ENCODE results near the gene UTF1. TPM values are rescaled to one million over a fixed set of nuclear protein-coding genes. Genes with fewer than 3 reads are reported as not detected.

The UTF1 gene
- total RNA-seq, 2 donors from 2014 or later: 1.5 TPM; not detected in 1

DNA sequence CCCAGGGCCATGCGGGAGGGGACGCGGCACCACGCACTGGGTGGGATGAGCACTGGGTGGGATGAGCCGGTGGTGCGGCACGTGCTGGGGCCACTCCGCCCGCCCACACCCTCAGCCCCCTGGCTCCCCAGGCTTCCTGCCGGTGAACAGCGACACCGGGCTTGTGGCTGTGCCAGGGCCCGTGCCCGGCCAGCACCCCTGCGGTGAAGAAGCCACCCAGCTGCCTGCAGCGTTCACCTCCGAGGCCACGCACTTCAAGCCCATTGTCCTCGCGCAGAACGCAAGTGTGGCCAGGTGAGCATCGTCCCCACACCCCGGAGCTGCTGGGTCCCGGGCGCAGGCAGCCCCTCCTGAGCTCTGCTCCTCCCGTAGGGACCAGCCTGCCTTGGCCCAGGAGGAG is 31.8 kb upstream of the UTF1 start:
- DNase-seq: no peak
- no peak overlapping the region for H3K27ac Mint-ChIP-seq
- H3K4me1 Mint-ChIP-seq: no peaks in the 10 kb centered on the region
- 98 to 100% methylated on average over 10 to 26 of the region's 26 CpGs for WGBS, 2 experiments (ENCODE audit: insufficient coverage in 1 of 2, insufficient read length in 1 of 2)
- no peaks in the 10 kb centered on the region for H3K27me3 ChIP-seq (ENCODE audit: control insufficient read depth, insufficient read depth, low read length, poor library complexity, severe bottlenecking)
- H3K9me3 ChIP-seq (ENCODE audit: control insufficient read depth, low read length): no peaks in the 10 kb centered on the region
- H3K9me3 Mint-ChIP-seq: peaks cover 5% of the 10 kb centered on the region
- no peaks in the 10 kb centered on the region for H3K36me3 ChIP-seq (ENCODE audit: control insufficient read depth, insufficient read depth, low read length)
- H3K9ac ChIP-seq (ENCODE audit: extremely low read depth, low read length, poor library complexity, severe bottlenecking): no peak overlapping the region
- no peak overlapping the region for H3K27ac ChIP-seq (ENCODE audit: low read depth, low read length)
- H3K4me1 ChIP-seq (ENCODE audit: control insufficient read depth, insufficient read depth, low read length): no peaks in the 10 kb centered on the region
- no peak overlapping the region for H3K4me3 Mint-ChIP-seq
- H3K27me3 Mint-ChIP-seq (ENCODE audit: insufficient read depth): peaks cover 1% of the 10 kb centered on the region
- TF ChIP-seq CTCF (conservative IDR thresholded peaks at IDR 0.05): no peak
- no peak overlapping the region for H3K4me3 ChIP-seq (ENCODE audit: low read length)
- no peaks in the 10 kb centered on the region for H3K36me3 Mint-ChIP-seq (ENCODE audit: low read depth)

DNA sequence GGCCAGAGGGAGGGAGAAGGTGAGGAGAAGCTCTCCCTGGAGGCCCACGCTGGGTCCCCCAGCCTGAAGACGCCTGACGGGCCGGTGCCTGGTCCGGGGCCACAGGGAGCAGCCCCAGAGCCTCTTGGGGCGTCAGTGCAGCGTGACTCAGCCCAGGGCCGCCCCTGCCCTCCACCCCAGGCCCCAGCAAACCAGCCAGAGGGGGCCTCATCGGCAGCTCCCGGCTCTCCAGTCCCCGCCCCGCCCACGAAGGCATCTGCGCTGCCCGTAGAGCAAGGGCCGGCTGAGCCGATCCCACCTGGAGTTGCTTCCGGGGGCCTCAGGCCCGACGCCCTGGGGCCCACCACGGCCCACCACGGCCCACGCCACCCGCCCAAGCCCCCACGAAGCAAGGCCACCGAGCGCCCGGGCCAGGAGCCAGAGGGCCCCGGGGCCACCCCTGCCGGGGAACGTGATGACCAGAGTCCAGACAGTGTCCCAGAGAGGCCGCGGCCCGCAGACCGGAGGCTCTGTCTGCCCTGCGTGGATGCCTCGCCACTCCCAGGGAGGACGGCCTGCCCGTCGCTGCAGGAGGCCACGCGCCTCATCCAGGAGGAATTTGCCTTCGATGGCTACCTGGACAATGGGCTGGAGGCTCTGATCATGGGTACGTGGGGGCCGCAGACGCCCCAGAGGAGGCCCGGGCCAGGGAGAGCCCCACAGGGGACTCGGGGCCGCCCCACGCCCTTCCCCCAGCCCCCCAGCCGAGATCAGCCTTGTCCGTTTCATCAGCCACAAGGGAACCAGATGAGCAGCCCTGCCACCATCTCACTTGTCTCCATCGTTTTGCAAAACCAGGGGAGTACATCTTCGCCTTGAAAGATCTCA is 31.2 kb upstream of the UTF1 start:
- Mint-ChIP-seq H3K36me3 (ENCODE audit: low read depth) (no peaks in the 10 kb centered on the region), H3K9me3 (peaks cover 3% of the 10 kb centered on the region), H3K27ac (no peak overlapping the region), H3K27me3 (ENCODE audit: insufficient read depth) (peaks cover 1% of the 10 kb centered on the region), H3K4me3 (no peak overlapping the region), H3K4me1 (no peaks in the 10 kb centered on the region)
- H3K9ac ChIP-seq (ENCODE audit: extremely low read depth, low read length, poor library complexity, severe bottlenecking): no peak overlapping the region
- H3K9me3 ChIP-seq (ENCODE audit: control insufficient read depth, low read length): no peaks in the 10 kb centered on the region
- no peaks in the 10 kb centered on the region for H3K4me1 ChIP-seq (ENCODE audit: control insufficient read depth, insufficient read depth, low read length)
- 93 to 96% methylated on average over 35 to 54 of the region's 54 CpGs for WGBS, 2 experiments (ENCODE audit: insufficient coverage in 1 of 2, insufficient read length in 1 of 2)
- DNase-seq: no peak
- no peaks in the 10 kb centered on the region for H3K27me3 ChIP-seq (ENCODE audit: control insufficient read depth, insufficient read depth, low read length, poor library complexity, severe bottlenecking)
- no peaks in the 10 kb centered on the region for H3K36me3 ChIP-seq (ENCODE audit: control insufficient read depth, insufficient read depth, low read length)
- TF ChIP-seq CTCF (conservative IDR thresholded peaks at IDR 0.05): no peak
- no peak overlapping the region for H3K4me3 ChIP-seq (ENCODE audit: low read length)
- no peak overlapping the region for H3K27ac ChIP-seq (ENCODE audit: low read depth, low read length)

- H3K9me3 Mint-ChIP-seq: no peaks in the 10 kb centered on the region
- no peak overlapping the region for H3K27ac Mint-ChIP-seq
- DNase-seq: no peak
- TF ChIP-seq CTCF (conservative IDR thresholded peaks at IDR 0.05): no peak
- H3K27ac ChIP-seq (ENCODE audit: low read depth, low read length): no peak overlapping the region
- WGBS, 2 experiments (ENCODE audit: insufficient coverage in 1 of 2, insufficient read length in 1 of 2): 86 to 100% methylated on average over 4 to 13 of the region's 13 CpGs
- H3K4me3 ChIP-seq (ENCODE audit: low read length): no peak overlapping the region
- no peaks in the 10 kb centered on the region for H3K9me3 ChIP-seq (ENCODE audit: control insufficient read depth, low read length)
- H3K4me3 Mint-ChIP-seq: no peak overlapping the region
- H3K36me3 ChIP-seq (ENCODE audit: control insufficient read depth, insufficient read depth, low read length): no peaks in the 10 kb centered on the region
- H3K9ac ChIP-seq (ENCODE audit: extremely low read depth, low read length, poor library complexity, severe bottlenecking): no peak overlapping the region
- no peaks in the 10 kb centered on the region for H3K4me1 ChIP-seq (ENCODE audit: control insufficient read depth, insufficient read depth, low read length)
- no peaks in the 10 kb centered on the region for H3K36me3 Mint-ChIP-seq (ENCODE audit: low read depth)
- no peaks in the 10 kb centered on the region for H3K4me1 Mint-ChIP-seq
- H3K27me3 ChIP-seq (ENCODE audit: control insufficient read depth, insufficient read depth, low read length, poor library complexity, severe bottlenecking): no peaks in the 10 kb centered on the region
- H3K27me3 Mint-ChIP-seq (ENCODE audit: insufficient read depth): peaks cover under 1% of the 10 kb centered on the region
Observed at GRCh38 chr10:133199488-133199885, 30.5 kb upstream of the UTF1 start.
